HEK293 (cell line): ENCODE results near the gene KIAA1328.

ENCODE experiments used
- CTCF ChIA-PET: fragments of 350-600 bp; formaldehyde crosslinking; extraction: SDS; loops from one replicate; lab custom pipeline; 2021; ENCODE audit warnings: antibody characterized with exemption; lab: Yijun Ruan, JAX
- POLR2A ChIA-PET: fragments of 300-600 bp; formaldehyde crosslinking; extraction: SDS; loops from one replicate; lab custom pipeline; 2020; ENCODE audit warnings: antibody characterized with exemption, inconsistent platforms; lab: Yijun Ruan, JAX
- H3K27ac ChIP-seq: fragments of 200-500 bp; sonication (Bioruptor generic); 2 replicates; pipeline ENCODE4 v1.5.1; 2014; ENCODE audit warnings: low read depth, low read length, control low read depth, inconsistent platforms; ENCODE audit errors: extremely low read depth
- H3K36me3 ChIP-seq, 2 experiments: fragments of 200-500 bp in 1 of 2; sonication (Bioruptor generic) in 1 of 2; 1 replicate in 1 of 2; 2 replicates in 1 of 2; pipeline ENCODE4 v1.5.1; 2014 to 2017; ENCODE audit warnings: inconsistent platforms in 2 of 2, low read length in 2 of 2; ENCODE audit not compliant: control insufficient read depth in 2 of 2, insufficient read depth in 1 of 2
- H3K4me1 ChIP-seq: fragments of 200-500 bp; sonication (Bioruptor generic); 2 replicates; pipeline ENCODE4 v1.5.1; 2014; ENCODE audit warnings: mild to moderate bottlenecking, low read length, inconsistent platforms; ENCODE audit not compliant: control insufficient read depth, insufficient read depth
- H3K4me3 ChIP-seq: 2 replicates; pipeline ENCODE4 v1.5.1; 2011; ENCODE audit warnings: low read depth, mild to moderate bottlenecking, control low read depth, low read length, moderate library complexity
- H3K9me3 ChIP-seq: fragments of 200-500 bp; sonication (Bioruptor generic); 2 replicates; pipeline ENCODE4 v1.5.1; 2014; ENCODE audit warnings: low read depth, low read length, inconsistent platforms; ENCODE audit not compliant: control insufficient read depth, insufficient read depth
- KLF7 ChIP-seq: fragments of 450-650 bp; formaldehyde crosslinking; IDR thresholded peaks from 2 replicates; pipeline ENCODE4 v1.5.1; 2016; ENCODE audit warnings: missing biosample characterization, missing genetic modification characterization, borderline replicate concordance
- KLF8 ChIP-seq: fragments of 450-650 bp; formaldehyde crosslinking; IDR thresholded peaks from 2 replicates; pipeline ENCODE4 v1.5.1; 2016; ENCODE audit warnings: missing biosample characterization, missing genetic modification characterization
- PBX3 ChIP-seq: sonication (generic); formaldehyde crosslinking; IDR thresholded peaks from 2 replicates; pipeline ENCODE4 v1.8.1; 2022; ENCODE audit warnings: mild to moderate bottlenecking, moderate library complexity, missing genetic modification reagents
- TCF7L2 ChIP-seq: IDR thresholded peaks from 2 replicates; pipeline ENCODE4 v1.6.1; 2011; ENCODE audit warnings: low read depth, mild to moderate bottlenecking, inconsistent platforms, low read length, moderate library complexity, borderline replicate concordance
- TRIM28 ChIP-seq: IDR thresholded peaks from 2 replicates; pipeline ENCODE4 v1.6.1; 2011; ENCODE audit warnings: low read length, control low read depth, borderline replicate concordance
- WT1 ChIP-seq: fragments of 450-650 bp; formaldehyde crosslinking; IDR thresholded peaks from 2 replicates; pipeline ENCODE4 v1.5.1; 2016; ENCODE audit warnings: missing biosample characterization, missing genetic modification characterization
- YY2 ChIP-seq: fragments of 450-650 bp; formaldehyde crosslinking; IDR thresholded peaks from 2 replicates; pipeline ENCODE4 v1.5.1; 2016; ENCODE audit warnings: missing biosample characterization, missing genetic modification characterization
- ZBTB20 ChIP-seq: fragments of 450-650 bp; formaldehyde crosslinking; IDR thresholded peaks from 2 replicates; pipeline ENCODE4 v1.5.1; 2016; ENCODE audit warnings: missing biosample characterization, missing genetic modification characterization
- ZBTB48 ChIP-seq: fragments of 450-650 bp; formaldehyde crosslinking; IDR thresholded peaks from 2 replicates; pipeline ENCODE4 v1.5.1; 2016; ENCODE audit warnings: missing biosample characterization, missing genetic modification characterization
- ZNF2 ChIP-seq: fragments of 450-650 bp; formaldehyde crosslinking; IDR thresholded peaks from 2 replicates; pipeline ENCODE4 v1.5.1; 2016; ENCODE audit warnings: missing biosample characterization, missing genetic modification characterization
- ZNF341 ChIP-seq: fragments of 450-650 bp; formaldehyde crosslinking; IDR thresholded peaks from 2 replicates; pipeline ENCODE4; 2016; ENCODE audit warnings: low read depth, missing biosample characterization, missing genetic modification characterization
- ZNF354C ChIP-seq: fragments of 450-650 bp; formaldehyde crosslinking; IDR thresholded peaks from 2 replicates; pipeline ENCODE4 v1.5.1; 2016; ENCODE audit warnings: missing biosample characterization, missing genetic modification characterization, low read depth, borderline replicate concordance
- ZNF416 ChIP-seq: fragments of 450-650 bp; formaldehyde crosslinking; IDR thresholded peaks from 2 replicates; pipeline ENCODE4 v1.5.1; 2016; ENCODE audit warnings: missing biosample characterization, missing genetic modification characterization
- ZNF571 ChIP-seq: fragments of 450-650 bp; formaldehyde crosslinking; IDR thresholded peaks from 2 replicates; pipeline ENCODE4 v1.5.0; 2017; ENCODE audit warnings: missing biosample characterization, missing genetic modification characterization
- ZNF623 ChIP-seq: fragments of 450-650 bp; formaldehyde crosslinking; IDR thresholded peaks from 2 replicates; pipeline ENCODE4 v1.5.1; 2016; ENCODE audit warnings: missing biosample characterization, missing genetic modification characterization
- ZNF830 ChIP-seq: fragments of 450-650 bp; IDR thresholded peaks from 2 replicates; pipeline ENCODE4 v1.5.0; 2018; ENCODE audit warnings: missing biosample characterization, missing genetic modification characterization, low read depth, mild to moderate bottlenecking, moderate library complexity
- ZNF837 ChIP-seq: fragments of 450-650 bp; formaldehyde crosslinking; IDR thresholded peaks from 2 replicates; pipeline ENCODE4 v1.5.1; 2016; ENCODE audit warnings: missing biosample characterization, missing genetic modification characterization
- ZSCAN23 ChIP-seq: fragments of 450-650 bp; formaldehyde crosslinking; IDR thresholded peaks from 2 replicates; pipeline ENCODE4 v1.5.1; 2016; ENCODE audit warnings: missing biosample characterization, missing genetic modification characterization
- TF ChIP-seq, protein P1 (sequence below): fragments of 450-650 bp; formaldehyde crosslinking; IDR thresholded peaks from 2 replicates; pipeline ENCODE4 v1.5.1; 2016; ENCODE audit warnings: missing biosample characterization, missing genetic modification characterization, low read depth
- TF ChIP-seq, protein P2 (sequence below): fragments of 450-650 bp; formaldehyde crosslinking; IDR thresholded peaks from 2 replicates; pipeline ENCODE4 v1.5.1; 2017; ENCODE audit warnings: missing biosample characterization, missing genetic modification characterization
- TF ChIP-seq, protein P3 (sequence below): fragments of 450-650 bp; formaldehyde crosslinking; IDR thresholded peaks from 2 replicates; pipeline ENCODE4 v1.5.1; 2016; ENCODE audit warnings: missing biosample characterization, missing genetic modification characterization
- TF ChIP-seq, protein P4 (sequence below): fragments of 450-650 bp; formaldehyde crosslinking; IDR thresholded peaks from 2 replicates; pipeline ENCODE4 v1.5.1; 2017; ENCODE audit warnings: missing biosample characterization, mild to moderate bottlenecking, missing genetic modification characterization, moderate library complexity

The KIAA1328 gene

GRCh38 chr18:36950282-36950681, 121.4 kb downstream of the KIAA1328 start (continued):
- TF ChIP-seq, protein P1, sequence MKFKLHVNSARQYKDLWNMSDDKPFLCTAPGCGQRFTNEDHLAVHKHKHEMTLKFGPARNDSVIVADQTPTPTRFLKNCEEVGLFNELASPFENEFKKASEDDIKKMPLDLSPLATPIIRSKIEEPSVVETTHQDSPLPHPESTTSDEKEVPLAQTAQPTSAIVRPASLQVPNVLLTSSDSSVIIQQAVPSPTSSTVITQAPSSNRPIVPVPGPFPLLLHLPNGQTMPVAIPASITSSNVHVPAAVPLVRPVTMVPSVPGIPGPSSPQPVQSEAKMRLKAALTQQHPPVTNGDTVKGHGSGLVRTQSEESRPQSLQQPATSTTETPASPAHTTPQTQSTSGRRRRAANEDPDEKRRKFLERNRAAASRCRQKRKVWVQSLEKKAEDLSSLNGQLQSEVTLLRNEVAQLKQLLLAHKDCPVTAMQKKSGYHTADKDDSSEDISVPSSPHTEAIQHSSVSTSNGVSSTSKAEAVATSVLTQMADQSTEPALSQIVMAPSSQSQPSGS (tag by site-specific recombination) = no peak
- TF ChIP-seq PBX3 (CRISPR knock-in tag) (no peak), ZNF416 (no peak), KLF8 (tag by site-specific recombination) (no peak), ZNF2 (tag by site-specific recombination) (no peak)

GRCh38 chr18:36950960-36951359, 122.0 kb downstream of the KIAA1328 start:
- Histone ChIP-seq H3K9me3 (no peaks in the 10 kb centered on the region), H3K36me3 (no peaks in the 10 kb centered on the region), H3K4me3 (no peak overlapping the region), H3K4me1 (no peaks in the 10 kb centered on the region), H3K27ac (no peak overlapping the region)
- TF ChIP-seq KLF7 (no peak), TRIM28 (no peak), WT1 (no peak), ZNF830 (no peak), YY2 (tag by site-specific recombination) (no peak), ZBTB20 (no peak), ZSCAN23 (no peak), ZBTB48 (tag by site-specific recombination) (no peak), ZNF354C (no peak), ZNF341 (no peak), ZNF571 (tag by site-specific recombination) (no peak), TCF7L2 (no peak), ZNF837 (tag by site-specific recombination) (no peak), ZNF623 (tag by site-specific recombination) (no peak)
- TF ChIP-seq, protein P2, sequence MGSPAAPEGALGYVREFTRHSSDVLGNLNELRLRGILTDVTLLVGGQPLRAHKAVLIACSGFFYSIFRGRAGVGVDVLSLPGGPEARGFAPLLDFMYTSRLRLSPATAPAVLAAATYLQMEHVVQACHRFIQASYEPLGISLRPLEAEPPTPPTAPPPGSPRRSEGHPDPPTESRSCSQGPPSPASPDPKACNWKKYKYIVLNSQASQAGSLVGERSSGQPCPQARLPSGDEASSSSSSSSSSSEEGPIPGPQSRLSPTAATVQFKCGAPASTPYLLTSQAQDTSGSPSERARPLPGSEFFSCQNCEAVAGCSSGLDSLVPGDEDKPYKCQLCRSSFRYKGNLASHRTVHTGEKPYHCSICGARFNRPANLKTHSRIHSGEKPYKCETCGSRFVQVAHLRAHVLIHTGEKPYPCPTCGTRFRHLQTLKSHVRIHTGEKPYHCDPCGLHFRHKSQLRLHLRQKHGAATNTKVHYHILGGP (tag by site-specific recombination) = no peak
- TF ChIP-seq, protein P3, sequence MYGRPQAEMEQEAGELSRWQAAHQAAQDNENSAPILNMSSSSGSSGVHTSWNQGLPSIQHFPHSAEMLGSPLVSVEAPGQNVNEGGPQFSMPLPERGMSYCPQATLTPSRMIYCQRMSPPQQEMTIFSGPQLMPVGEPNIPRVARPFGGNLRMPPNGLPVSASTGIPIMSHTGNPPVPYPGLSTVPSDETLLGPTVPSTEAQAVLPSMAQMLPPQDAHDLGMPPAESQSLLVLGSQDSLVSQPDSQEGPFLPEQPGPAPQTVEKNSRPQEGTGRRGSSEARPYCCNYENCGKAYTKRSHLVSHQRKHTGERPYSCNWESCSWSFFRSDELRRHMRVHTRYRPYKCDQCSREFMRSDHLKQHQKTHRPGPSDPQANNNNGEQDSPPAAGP (tag by site-specific recombination) = no peak
- TF ChIP-seq, protein P4, sequence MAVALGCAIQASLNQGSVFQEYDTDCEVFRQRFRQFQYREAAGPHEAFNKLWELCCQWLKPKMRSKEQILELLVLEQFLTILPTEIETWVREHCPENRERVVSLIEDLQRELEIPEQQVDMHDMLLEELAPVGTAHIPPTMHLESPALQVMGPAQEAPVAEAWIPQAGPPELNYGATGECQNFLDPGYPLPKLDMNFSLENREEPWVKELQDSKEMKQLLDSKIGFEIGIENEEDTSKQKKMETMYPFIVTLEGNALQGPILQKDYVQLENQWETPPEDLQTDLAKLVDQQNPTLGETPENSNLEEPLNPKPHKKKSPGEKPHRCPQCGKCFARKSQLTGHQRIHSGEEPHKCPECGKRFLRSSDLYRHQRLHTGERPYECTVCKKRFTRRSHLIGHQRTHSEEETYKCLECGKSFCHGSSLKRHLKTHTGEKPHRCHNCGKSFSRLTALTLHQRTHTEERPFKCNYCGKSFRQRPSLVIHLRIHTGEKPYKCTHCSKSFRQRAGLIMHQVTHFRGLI (tag by site-specific recombination) = no peak
- ChIA-PET CTCF (no interaction called here), POLR2A (no interaction called here)
